ENCODE results near the gene ARHGAP25. TPM values are rescaled to one million over a fixed set of nuclear protein-coding genes. Genes with fewer than 3 reads are reported as not detected.
"Not testable (repeated sequence)": the region's sequence is repeated elsewhere in the genome, so short reads cannot be mapped to it uniquely, and the experiment has no call there.

The ARHGAP25 gene
- polyA plus RNA-seq, 12 donors: 2.6 to 8.3 (median 3.8) TPM; not detected in 2

GRCh38 chr2:68792751-68793150, 58.1 kb downstream of the ARHGAP25 start:
- DNase-seq: no peak

- no peak for DNase-seq
Observed at GRCh38 chr2:68796295-68796905, 61.8 kb downstream of the ARHGAP25 start.

GRCh38 chr2:68798569-68798968, 64.0 kb downstream of the ARHGAP25 start:
- no peak for DNase-seq

- no peak for DNase-seq
Observed at GRCh38 chr2:68799140-68800026, 64.8 kb downstream of the ARHGAP25 start.

GRCh38 chr2:68800027-68800401, 65.4 kb downstream of the ARHGAP25 start:
- no peak for DNase-seq

- no peak for DNase-seq
Observed at GRCh38 chr2:68800517-68800916, 65.9 kb downstream of the ARHGAP25 start.

- DNase-seq: not testable (repeated sequence)
Observed at GRCh38 chr2:68802161-68802560, 67.5 kb downstream of the ARHGAP25 start.

- DNase-seq: no peak
Observed at GRCh38 chr2:68805025-68805424, 70.4 kb downstream of the ARHGAP25 start.

- DNase-seq: no peak
Observed at GRCh38 chr2:68806511-68807109, 72.0 kb downstream of the ARHGAP25 start.

GRCh38 chr2:68807821-68808266, 73.2 kb downstream of the ARHGAP25 start:
- DNase-seq: no peak

- DNase-seq: no peak
Observed at GRCh38 chr2:68809324-68810240, 75.0 kb downstream of the ARHGAP25 start.

GRCh38 chr2:68811364-68811763, 76.8 kb downstream of the ARHGAP25 start:
- no peak for DNase-seq

GRCh38 chr2:68812251-68812650, 77.6 kb downstream of the ARHGAP25 start:
- DNase-seq: no peak

- no peak for DNase-seq
Observed at GRCh38 chr2:68813596-68813995, 79.0 kb downstream of the ARHGAP25 start.

- no peak for DNase-seq
Observed at GRCh38 chr2:68817306-68817705, 82.7 kb downstream of the ARHGAP25 start.

GRCh38 chr2:68819556-68819955, 84.9 kb downstream of the ARHGAP25 start:
- no peak for DNase-seq

GRCh38 chr2:68822207-68822872, 87.7 kb downstream of the ARHGAP25 start:
- DNase-seq: no peak

GRCh38 chr2:68824831-68825230, 90.2 kb downstream of the ARHGAP25 start:
- no peak for DNase-seq

- no peak for DNase-seq
Observed at GRCh38 chr2:68825866-68826265, 91.3 kb downstream of the ARHGAP25 start.

- no peak for DNase-seq
Observed at GRCh38 chr2:68827666-68828065, 93.1 kb downstream of the ARHGAP25 start.
